WTC11 (cell line): ENCODE data around the gene LRFN2. TPM values are rescaled to one million over a fixed set of nuclear protein-coding genes. Genes with fewer than 3 reads are reported as not detected.

ENCODE experiments used
- ATAC-seq: fragments of 200-7000 bp; cut with Tn5 transposase; 2 replicates; pipeline ENCODE4 v1.10.0; 2021; ENCODE audit warnings: mild to moderate bottlenecking, moderate library complexity
- CTCF ChIA-PET: fragments of 300-600 bp; sonication (Branson Sonifier 250); formaldehyde crosslinking; loops from one replicate; lab custom pipeline; 2021; ENCODE audit warnings: antibody characterized with exemption; lab: Charles Lee
- POLR2A ChIA-PET: fragments of 350-600 bp; sonication (Branson Sonifier 250); formaldehyde crosslinking; loops from one replicate; lab custom pipeline; 2021; ENCODE audit warnings: antibody characterized with exemption; lab: Charles Lee
- DNase-seq: peaks from one replicate; pipeline ENCODE4 v3.0.0; 2021; ENCODE audit warnings: low spot score
- H3K27ac Mint-ChIP-seq: 2 replicates; pipeline ENCODE4 v1.8.0; 2021; ENCODE audit warnings: mixed read lengths
- H3K27me3 Mint-ChIP-seq: 2 replicates; pipeline ENCODE4 v1.8.0; 2021; ENCODE audit warnings: low read depth, mild to moderate bottlenecking, moderate library complexity, mixed read lengths
- H3K36me3 Mint-ChIP-seq: 2 replicates; pipeline ENCODE4 v1.8.0; 2021; ENCODE audit warnings: mixed read lengths
- H3K4me1 Mint-ChIP-seq: 2 replicates; pipeline ENCODE4 v1.8.0; 2022; ENCODE audit warnings: mixed read lengths
- H3K4me3 Mint-ChIP-seq: 2 replicates; pipeline ENCODE4 v1.8.0; 2021; ENCODE audit warnings: mild to moderate bottlenecking, moderate library complexity, mixed read lengths
- H3K9me3 Mint-ChIP-seq: 2 replicates; pipeline ENCODE4 v1.8.0; 2021; ENCODE audit warnings: mixed read lengths
- ATF1 ChIP-seq: sonication (generic); formaldehyde crosslinking; IDR thresholded peaks from 2 replicates; pipeline ENCODE4 v1.8.1; 2023; ENCODE audit warnings: mild to moderate bottlenecking, moderate library complexity, missing genetic modification reagents
- JAZF1 ChIP-seq: fragments of 250-450 bp; sonication (Bioruptor Pico); IDR thresholded peaks from 2 replicates; pipeline ENCODE4 v1.9.0; 2021; ENCODE audit warnings: moderate library complexity, mild to moderate bottlenecking, inconsistent platforms
- OVOL2 ChIP-seq: fragments of 250-450 bp; sonication (Bioruptor Pico); IDR thresholded peaks from 2 replicates; pipeline ENCODE4 v1.9.0; 2021; ENCODE audit warnings: mild to moderate bottlenecking, borderline replicate concordance
- USF2 ChIP-seq: sonication (generic); formaldehyde crosslinking; IDR thresholded peaks from 2 replicates; pipeline ENCODE4 v1.8.1; 2023; ENCODE audit warnings: mild to moderate bottlenecking, missing genetic modification reagents, moderate library complexity
- ZBTB43 ChIP-seq: sonication (generic); formaldehyde crosslinking; IDR thresholded peaks from 2 replicates; pipeline ENCODE4 v1.8.1; 2023; ENCODE audit warnings: mild to moderate bottlenecking, missing genetic modification reagents
- ZNF121 ChIP-seq: sonication (generic); formaldehyde crosslinking; IDR thresholded peaks from 2 replicates; pipeline ENCODE4 v1.8.0; 2023; ENCODE audit warnings: missing genetic modification reagents
- ZNF232 ChIP-seq: sonication (generic); formaldehyde crosslinking; IDR thresholded peaks from 2 replicates; pipeline ENCODE4 v1.8.0; 2022; ENCODE audit warnings: mild to moderate bottlenecking, missing genetic modification reagents
- ZNF317 ChIP-seq: sonication (generic); formaldehyde crosslinking; IDR thresholded peaks from 2 replicates; pipeline ENCODE4 v1.8.1; 2023; ENCODE audit warnings: low read depth, mild to moderate bottlenecking, moderate library complexity, missing genetic modification reagents, borderline replicate concordance
- ZNF416 ChIP-seq: fragments of 250-450 bp; sonication (Bioruptor Pico); IDR thresholded peaks from 2 replicates; pipeline ENCODE4 v1.9.0; 2021; ENCODE audit warnings: mild to moderate bottlenecking, inconsistent platforms
- total RNA-seq: library from RNA; stranded (reverse); gene quantifications from 3 replicates; pipeline ENCODE4 v1.2.3, GENCODE V29; 2021
- TF ChIP-seq, protein P1 (sequence below): sonication (generic); formaldehyde crosslinking; conservative IDR thresholded peaks from 2 replicates; pipeline ENCODE4 v1.8.1; 2022; ENCODE audit warnings: mild to moderate bottlenecking, missing genetic modification reagents
- TF ChIP-seq, protein P2 (sequence below): fragments of 250-450 bp; sonication (Bioruptor Pico); IDR thresholded peaks from 2 replicates; pipeline ENCODE4 v1.9.0; 2021; ENCODE audit warnings: mild to moderate bottlenecking
- TF ChIP-seq, protein P3 (sequence below): sonication (generic); formaldehyde crosslinking; IDR thresholded peaks from 2 replicates; pipeline ENCODE4 v1.8.0; 2022; ENCODE audit warnings: mild to moderate bottlenecking, missing genetic modification reagents
- TF ChIP-seq, protein P4 (sequence below): sonication (generic); formaldehyde crosslinking; IDR thresholded peaks from 2 replicates; pipeline ENCODE4 v1.8.0; 2023; ENCODE audit warnings: missing genetic modification reagents, mild to moderate bottlenecking, borderline replicate concordance

The LRFN2 gene
- total RNA-seq, 1 experiment from 2014 or later = 1.6 TPM

DNA sequence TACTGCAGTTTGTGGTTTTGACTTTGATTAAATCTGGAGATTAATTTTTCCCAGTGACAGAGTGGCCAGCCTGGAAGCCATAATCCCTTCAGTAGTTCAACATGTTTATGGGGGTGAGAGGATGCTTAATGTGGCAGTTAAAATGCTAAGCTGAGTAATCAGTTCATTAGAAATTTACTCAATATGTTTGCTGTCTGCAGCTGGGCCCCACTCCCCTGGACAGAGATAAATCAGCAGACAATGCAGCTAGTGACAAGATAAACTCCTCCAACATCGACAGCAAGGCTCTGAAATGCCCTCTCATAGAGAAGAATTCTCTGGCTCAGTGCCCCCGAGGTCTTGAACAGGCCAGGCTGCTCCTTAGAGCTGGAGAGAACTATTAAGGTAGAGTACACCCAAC lies 101.9 kb downstream of the LRFN2 start:
- no peak for TF ChIP-seq OVOL2 (CRISPR knock-in tag)
- no peak for TF ChIP-seq ZNF416 (CRISPR knock-in tag)
- TF ChIP-seq, protein P1, sequence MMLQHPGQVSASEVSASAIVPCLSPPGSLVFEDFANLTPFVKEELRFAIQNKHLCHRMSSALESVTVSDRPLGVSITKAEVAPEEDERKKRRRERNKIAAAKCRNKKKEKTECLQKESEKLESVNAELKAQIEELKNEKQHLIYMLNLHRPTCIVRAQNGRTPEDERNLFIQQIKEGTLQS (CRISPR knock-in tag) = no peak
- no peak for TF ChIP-seq ZNF317 (CRISPR knock-in tag)
- TF ChIP-seq, protein P2, sequence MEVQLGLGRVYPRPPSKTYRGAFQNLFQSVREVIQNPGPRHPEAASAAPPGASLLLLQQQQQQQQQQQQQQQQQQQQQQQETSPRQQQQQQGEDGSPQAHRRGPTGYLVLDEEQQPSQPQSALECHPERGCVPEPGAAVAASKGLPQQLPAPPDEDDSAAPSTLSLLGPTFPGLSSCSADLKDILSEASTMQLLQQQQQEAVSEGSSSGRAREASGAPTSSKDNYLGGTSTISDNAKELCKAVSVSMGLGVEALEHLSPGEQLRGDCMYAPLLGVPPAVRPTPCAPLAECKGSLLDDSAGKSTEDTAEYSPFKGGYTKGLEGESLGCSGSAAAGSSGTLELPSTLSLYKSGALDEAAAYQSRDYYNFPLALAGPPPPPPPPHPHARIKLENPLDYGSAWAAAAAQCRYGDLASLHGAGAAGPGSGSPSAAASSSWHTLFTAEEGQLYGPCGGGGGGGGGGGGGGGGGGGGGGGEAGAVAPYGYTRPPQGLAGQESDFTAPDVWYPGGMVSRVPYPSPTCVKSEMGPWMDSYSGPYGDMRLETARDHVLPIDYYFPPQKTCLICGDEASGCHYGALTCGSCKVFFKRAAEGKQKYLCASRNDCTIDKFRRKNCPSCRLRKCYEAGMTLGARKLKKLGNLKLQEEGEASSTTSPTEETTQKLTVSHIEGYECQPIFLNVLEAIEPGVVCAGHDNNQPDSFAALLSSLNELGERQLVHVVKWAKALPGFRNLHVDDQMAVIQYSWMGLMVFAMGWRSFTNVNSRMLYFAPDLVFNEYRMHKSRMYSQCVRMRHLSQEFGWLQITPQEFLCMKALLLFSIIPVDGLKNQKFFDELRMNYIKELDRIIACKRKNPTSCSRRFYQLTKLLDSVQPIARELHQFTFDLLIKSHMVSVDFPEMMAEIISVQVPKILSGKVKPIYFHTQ (CRISPR knock-in tag) = no peak
- no peak for TF ChIP-seq ZNF121 (CRISPR knock-in tag)
- TF ChIP-seq, protein P3, sequence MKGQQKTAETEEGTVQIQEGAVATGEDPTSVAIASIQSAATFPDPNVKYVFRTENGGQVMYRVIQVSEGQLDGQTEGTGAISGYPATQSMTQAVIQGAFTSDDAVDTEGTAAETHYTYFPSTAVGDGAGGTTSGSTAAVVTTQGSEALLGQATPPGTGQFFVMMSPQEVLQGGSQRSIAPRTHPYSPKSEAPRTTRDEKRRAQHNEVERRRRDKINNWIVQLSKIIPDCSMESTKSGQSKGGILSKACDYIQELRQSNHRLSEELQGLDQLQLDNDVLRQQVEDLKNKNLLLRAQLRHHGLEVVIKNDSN (CRISPR knock-in tag) = no peak
- no peak for TF ChIP-seq ZBTB43 (CRISPR knock-in tag)
- no peak for TF ChIP-seq JAZF1 (CRISPR knock-in tag)
- TF ChIP-seq ATF1 (CRISPR knock-in tag) = no peak
- no peak for TF ChIP-seq ZNF232 (CRISPR knock-in tag)
- TF ChIP-seq USF2 (CRISPR knock-in tag) = no peak
- no peaks in the 10 kb centered on the region for H3K36me3 Mint-ChIP-seq
- no peak for ATAC-seq
- ChIA-PET CTCF (no interaction called here), POLR2A (no interaction called here)
- H3K27me3 Mint-ChIP-seq = no peaks in the 10 kb centered on the region
- H3K27ac Mint-ChIP-seq = no peak overlapping the region
- DNase-seq = no peak
- H3K4me1 Mint-ChIP-seq = no peaks in the 10 kb centered on the region
- no peaks in the 10 kb centered on the region for H3K9me3 Mint-ChIP-seq
- H3K4me3 Mint-ChIP-seq = no peak overlapping the region

GRCh38 chr6:40484066-40484465 lies 103.1 kb downstream of the LRFN2 start:
- ATAC-seq (no peak), DNase-seq (no peak)
- Mint-ChIP-seq H3K27me3 (no peaks in the 10 kb centered on the region), H3K4me3 (no peak overlapping the region), H3K36me3 (no peaks in the 10 kb centered on the region), H3K4me1 (no peaks in the 10 kb centered on the region), H3K9me3 (no peaks in the 10 kb centered on the region), H3K27ac (no peak overlapping the region)
- ChIA-PET POLR2A (no interaction called here), CTCF (no interaction called here)
- TF ChIP-seq, protein P4, sequence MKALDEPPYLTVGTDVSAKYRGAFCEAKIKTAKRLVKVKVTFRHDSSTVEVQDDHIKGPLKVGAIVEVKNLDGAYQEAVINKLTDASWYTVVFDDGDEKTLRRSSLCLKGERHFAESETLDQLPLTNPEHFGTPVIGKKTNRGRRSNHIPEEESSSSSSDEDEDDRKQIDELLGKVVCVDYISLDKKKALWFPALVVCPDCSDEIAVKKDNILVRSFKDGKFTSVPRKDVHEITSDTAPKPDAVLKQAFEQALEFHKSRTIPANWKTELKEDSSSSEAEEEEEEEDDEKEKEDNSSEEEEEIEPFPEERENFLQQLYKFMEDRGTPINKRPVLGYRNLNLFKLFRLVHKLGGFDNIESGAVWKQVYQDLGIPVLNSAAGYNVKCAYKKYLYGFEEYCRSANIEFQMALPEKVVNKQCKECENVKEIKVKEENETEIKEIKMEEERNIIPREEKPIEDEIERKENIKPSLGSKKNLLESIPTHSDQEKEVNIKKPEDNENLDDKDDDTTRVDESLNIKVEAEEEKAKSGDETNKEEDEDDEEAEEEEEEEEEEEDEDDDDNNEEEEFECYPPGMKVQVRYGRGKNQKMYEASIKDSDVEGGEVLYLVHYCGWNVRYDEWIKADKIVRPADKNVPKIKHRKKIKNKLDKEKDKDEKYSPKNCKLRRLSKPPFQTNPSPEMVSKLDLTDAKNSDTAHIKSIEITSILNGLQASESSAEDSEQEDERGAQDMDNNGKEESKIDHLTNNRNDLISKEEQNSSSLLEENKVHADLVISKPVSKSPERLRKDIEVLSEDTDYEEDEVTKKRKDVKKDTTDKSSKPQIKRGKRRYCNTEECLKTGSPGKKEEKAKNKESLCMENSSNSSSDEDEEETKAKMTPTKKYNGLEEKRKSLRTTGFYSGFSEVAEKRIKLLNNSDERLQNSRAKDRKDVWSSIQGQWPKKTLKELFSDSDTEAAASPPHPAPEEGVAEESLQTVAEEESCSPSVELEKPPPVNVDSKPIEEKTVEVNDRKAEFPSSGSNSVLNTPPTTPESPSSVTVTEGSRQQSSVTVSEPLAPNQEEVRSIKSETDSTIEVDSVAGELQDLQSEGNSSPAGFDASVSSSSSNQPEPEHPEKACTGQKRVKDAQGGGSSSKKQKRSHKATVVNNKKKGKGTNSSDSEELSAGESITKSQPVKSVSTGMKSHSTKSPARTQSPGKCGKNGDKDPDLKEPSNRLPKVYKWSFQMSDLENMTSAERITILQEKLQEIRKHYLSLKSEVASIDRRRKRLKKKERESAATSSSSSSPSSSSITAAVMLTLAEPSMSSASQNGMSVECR = no peak
